ENCODE data around the gene TAS2R14.

The TAS2R14 gene, protein sequence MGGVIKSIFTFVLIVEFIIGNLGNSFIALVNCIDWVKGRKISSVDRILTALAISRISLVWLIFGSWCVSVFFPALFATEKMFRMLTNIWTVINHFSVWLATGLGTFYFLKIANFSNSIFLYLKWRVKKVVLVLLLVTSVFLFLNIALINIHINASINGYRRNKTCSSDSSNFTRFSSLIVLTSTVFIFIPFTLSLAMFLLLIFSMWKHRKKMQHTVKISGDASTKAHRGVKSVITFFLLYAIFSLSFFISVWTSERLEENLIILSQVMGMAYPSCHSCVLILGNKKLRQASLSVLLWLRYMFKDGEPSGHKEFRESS

DNA sequence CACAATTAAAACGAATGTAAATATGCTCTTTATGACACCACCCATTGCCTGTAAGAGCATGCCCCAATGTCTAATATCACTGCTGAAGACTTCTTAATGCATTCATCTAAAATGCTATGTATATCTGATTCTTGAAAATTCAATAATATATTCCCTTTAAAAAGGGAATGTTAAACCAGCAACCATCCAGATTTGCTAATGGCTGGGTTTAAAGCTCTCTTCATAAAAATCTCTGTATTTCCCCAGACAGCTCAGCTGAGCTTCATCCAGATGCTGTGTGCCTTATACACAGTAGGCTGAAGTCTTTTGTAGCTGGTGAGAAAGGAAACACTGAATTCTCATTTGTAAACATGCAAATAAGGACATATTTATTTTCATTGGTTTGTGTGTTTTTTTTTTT is at the start of gene TAS2R14:
Gene TAS2R14, minus strand, starts transcription at position 101 of the 400 bp plus-strand sequence. Its CDS starts 56 bp downstream, at position 45.
- no peak for DNase-seq

DNA sequence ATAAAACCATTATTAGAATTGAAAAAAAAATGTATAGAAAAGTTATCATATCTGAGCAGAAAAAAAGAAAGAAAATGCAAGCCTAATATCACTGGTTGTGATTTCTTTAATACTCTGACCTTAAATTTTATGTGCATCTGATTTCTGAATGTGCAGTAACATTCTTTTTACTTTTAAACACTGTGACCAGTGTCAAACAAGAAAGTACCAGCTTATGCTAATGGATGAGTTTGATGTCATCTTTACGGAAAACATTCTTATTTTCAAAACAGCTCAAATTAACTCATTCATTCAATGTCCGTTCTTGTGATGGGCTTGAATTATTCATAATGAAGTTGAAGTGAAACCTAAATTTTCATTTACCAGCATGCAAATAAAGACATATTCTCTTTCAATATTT is 47.7 kb upstream of the TAS2R14 start, which contains the start of gene TAS2R50:
Gene TAS2R50, minus strand, starts transcription at position 101 of the 400 bp plus-strand sequence. Its CDS starts 52 bp downstream, at position 49.
- DNase-seq, result no peak

DNA sequence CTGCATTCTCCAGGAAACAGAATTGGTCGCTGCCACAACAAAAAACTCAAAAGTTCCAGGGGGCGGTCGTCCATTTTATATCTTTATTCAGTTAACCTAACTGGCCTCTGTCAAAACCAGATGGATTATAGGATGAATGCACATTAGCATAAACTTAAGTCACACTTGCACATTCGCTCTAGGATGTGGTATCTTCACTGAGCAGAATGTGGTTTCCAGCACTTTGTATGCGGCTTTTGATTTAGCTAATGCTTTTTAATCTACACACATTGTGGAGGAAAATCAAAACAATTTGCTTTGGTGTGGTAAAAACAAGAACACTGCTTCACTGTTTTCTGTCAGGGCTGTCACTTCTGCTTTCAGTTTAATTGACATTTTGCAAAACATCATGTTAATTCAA is 43.2 kb upstream of the TAS2R14 start:
- DNase-seq, result no peak

DNA sequence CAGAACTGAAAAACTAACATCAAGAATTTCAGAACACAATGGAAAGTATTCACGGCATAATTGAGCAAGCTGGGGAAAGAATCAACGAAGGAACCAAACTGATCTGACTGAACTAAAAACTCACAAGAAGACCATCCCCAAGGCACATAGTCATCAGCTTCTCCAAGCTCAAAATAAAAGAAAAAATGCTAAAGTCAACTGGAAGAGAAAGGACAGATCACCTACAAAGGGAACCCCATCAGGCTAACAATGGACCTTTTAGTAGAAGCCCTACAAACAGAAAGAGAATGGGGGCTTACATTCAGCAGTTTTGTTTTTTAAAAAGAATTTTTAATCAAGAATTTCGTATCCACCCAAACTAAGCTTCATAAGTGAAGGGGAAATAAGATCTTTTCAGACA is 35.9 kb upstream of the TAS2R14 start:
- DNase-seq, result no peak

DNA sequence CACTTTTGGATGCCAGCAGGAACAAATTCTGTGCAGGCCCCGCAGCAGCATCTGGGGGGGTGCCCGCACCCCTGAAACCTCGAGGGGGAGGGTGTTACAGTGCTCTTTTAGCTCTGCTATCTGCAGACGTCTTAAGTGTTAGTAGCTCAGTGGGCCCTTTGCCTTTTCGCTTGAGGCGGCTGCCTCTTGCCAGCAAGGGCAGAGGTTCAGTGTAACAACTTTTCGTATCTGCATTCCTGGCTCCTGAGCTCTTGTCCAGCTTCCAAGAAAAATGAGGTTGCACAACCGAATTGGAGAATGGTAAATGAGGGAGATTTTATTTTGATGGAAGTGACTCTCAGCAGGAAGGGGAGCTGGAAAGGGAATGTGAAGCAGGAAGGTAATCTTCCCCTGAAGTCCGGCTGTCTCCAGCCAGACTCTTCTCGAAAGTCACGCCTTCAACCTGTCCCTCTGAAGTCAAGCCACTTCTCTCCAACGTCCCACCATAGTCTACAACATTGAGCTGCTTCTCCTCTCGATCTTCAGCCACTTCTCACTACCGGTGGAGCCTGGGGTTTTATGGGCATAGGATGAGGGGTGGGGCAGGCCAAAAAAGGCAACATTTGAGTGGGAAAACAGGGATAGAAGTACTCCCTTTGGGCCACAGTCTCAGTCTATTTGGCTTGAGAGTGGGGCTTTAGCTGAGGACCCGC is 29.8 kb upstream of the TAS2R14 start:
- DNase-seq, result no peak

DNA sequence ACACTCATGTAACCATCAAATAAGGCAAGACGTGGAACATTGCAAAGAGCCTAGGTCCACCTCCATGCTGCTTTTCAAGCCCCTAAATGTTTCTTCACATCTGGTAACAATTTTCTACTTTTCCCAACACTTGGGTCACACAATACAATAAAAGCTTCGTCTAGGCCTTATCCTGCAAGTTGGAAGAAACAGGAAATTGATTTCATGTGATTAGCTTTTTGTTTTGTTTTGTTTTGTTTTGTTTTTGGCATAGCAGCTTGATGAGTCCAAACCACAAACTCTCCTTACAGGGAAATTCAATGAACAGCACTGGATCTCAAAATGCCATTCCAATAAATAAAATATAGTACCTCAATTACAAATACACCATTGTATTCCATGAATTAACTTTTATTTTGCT is 28.3 kb upstream of the TAS2R14 start:
- no peak for DNase-seq

DNA sequence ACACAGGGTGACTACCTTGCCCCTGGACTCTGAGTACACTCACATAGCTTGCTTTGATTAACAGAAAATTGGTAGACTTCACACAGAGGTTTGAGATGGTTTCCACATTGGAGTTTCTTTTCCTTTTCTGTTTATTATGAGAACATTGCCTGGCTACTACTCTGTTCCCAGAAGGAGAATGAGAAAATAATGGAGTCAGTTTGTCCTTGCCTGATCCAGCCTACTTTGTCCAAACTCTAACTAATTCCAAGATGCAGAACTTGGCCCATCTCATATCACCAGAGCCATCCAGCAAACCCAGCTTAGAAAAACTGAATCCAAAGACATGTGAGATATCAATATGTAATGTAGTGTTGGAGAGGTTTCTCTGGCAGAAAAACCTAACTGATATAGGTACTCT is 27.3 kb upstream of the TAS2R14 start:
- DNase-seq, result no peak

DNA sequence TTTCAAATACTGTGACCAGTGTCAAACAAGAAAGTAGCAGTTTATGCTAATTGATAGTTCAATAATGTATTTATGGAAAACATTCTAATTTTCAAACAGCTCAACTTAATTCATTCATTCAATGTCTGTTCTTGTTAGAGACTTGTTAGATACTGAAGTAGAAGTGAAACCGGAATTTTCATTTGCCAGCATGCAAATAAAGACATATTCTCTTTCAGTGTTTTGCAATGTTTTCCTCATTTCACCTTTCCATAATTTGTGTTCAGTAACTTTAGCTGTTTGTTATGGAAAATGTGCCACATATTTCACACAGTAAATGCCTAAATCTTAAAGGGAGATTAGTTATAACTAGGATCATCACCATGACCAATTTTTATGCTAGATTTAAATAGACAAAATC is 26.4 kb upstream of the TAS2R14 start:
- no peak for DNase-seq

DNA sequence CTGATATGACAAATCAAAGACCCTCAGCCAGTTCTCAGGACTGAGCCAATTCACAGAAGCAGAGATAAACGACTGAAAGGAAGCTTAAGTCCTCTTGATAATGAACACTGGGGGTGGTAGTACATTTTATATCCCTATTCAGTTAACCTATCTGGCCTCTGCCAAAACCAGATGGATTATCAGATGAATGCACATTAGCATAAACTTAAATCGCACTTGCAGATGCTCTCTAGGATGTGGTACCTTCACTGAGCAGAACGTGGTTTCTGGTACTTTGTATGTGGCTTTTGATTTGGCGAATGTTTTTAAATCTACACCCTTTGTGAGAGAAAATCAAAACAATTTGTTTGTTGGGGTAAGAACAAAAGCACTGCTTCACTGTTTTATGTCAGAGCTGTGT is 21.1 kb upstream of the TAS2R14 start:
- no peak for DNase-seq

DNA sequence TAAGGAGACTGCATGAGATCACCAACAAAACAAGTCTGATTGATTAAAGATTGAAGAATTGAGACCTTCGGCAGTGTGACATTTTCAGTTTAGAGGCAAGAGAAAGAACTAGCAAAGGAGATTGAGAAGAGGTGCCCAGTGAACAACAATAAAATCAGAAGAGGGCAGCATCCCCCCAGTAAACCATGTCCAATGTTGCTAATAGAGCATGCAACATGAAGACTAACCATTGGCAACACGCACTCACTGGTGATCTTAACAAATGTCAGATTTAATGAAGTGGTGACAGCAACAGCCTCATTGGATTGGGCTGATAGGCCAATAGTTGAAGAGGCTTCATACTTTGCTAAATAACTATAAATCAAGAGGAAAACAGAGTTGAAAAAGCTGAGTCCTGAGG is 20.7 kb upstream of the TAS2R14 start:
- DNase-seq, result no peak

DNA sequence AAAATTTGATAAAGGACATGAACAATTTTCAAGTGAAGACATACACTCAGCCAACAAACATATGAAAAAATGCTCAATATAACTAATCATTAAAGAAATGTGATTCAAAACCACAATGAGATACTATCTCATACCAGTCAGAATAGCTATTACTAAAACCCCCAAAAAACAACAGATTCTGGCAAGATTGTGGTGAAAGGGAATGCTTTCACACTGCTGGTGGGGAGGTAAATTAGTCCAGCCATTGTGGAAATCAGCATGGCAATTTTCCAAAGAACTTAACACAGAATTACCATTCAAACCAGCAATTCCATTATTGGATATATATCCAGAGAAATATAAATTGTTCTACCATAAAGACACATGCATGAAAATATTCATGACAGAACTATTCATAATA is 18.7 kb upstream of the TAS2R14 start:
- no peak for DNase-seq

DNA sequence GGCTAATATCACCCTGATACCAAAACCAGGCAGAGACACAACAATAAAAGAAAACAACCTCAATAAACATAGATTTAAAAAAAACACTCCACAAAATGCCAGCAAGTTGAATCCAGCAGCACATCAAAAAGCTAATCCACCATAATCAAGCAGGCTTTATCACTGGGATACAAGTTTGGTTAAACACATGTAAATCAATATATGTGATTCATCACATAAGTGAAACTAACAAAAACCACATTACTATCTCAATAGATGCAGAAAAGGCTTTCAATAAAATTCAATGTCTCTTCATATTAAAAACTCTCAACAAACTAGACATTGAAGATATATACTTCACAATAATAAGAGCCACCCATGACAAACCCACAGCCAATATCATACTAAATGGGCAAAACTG is 17.0 kb upstream of the TAS2R14 start:
- no peak for DNase-seq

DNA sequence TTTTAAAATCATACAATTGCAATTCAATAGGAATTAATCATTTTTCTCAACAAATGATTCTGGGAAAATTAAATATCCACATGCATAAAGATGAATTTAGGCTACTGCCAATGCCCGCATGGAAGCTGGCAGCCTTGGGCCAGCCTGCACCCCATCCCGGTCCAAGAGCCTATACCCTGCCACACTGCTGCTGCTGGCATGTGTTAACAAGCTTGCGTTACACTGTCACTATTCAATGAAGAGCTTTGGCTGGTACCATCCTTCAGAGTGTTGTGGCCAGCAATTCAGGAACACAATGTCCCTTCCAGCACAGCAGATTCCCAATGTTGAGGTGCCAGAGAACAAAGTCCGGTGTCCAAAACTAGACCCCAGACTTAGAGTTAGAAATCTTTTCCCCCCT is 13.6 kb upstream of the TAS2R14 start:
- no peak for DNase-seq

DNA sequence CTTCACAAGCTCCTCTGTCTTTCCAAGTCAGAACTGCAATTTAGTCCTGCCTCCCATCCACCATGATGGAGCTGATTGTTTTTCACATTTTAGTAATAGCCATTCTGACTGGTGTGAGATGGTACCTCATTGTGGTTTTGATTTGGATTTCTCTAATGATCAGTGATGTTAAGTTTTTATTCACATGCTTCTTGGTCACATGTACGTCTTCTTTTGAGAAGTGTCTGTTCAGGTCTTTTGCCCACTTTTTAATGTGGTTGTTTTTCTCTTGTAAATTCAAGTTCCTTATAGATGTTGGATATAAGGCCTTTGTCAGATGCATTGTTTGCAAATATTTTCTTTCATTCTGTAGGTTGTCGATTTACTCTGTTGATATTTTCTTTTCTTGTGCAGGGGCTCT is 4.1 kb upstream of the TAS2R14 start:
- no peak for DNase-seq

DNA sequence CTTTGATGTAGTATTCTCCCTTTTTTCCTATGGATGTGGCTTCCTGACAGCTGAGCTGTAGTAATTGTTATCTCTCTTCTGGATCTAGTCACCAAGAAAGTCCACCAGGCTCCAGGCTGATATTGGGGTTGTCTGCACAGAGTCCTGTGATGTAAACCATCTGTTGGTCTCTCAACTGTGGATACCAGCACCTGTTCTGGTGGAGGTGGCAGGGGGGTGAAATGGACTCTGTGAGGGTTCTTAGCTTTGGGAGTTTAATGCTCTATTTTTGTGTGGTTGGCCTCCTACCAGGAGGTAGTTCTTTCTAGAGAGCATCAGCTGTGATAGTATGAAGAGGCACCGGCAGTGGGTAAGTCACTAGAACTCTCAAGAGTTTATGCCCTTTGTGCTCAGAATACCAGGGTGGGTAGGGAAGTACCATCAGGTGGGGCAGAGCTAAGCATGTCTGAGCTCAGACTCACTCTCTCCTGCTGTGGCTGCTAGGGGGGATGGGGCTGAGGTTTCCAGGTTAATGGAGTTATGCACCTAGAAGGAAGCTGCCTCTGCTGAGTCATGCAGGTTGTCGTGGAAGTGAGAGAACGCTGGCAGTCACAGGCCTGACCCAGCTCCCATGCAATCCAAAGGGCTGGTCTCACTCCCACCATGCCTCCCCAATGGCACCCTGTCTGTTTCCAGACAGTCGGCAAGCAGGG is 3.0 kb upstream of the TAS2R14 start:
- DNase-seq, result no peak

DNA sequence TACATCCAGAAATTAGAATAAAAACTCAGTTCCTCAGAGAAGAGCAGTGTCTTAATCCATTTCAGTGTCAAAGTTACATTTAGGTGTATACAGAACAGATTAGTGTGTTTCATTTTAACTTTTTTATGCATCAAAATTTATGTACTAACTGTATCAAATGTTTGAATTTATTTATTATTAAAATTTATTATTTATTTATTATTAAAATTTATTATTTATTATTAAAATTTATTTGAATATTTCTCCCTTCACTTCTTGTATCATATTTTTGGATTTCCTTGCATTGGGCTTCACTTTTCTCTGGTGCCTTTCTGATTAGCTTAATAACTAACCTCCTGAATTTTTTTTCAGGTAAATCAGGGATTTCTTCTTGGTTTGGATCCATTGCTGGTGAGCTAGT is 2.3 kb upstream of the TAS2R14 start:
- no peak for DNase-seq

DNA sequence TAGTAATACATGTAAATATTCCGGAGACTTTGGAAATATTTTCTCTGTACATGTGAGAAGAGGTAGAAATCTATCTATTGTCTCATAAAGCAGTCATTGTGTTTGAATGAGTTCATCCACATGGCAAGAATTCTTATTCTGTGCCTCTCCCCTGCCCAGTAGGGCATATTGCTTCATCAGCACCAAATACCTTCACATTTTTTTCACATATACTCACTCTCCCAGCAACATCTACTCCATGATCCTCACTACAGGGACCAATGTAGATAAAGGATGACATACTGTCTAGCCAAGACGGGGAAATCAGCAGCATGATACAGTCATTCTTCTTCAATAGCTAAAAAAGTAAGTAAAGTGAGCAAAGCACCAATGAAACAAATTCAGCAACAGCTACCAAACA is 1.3 kb upstream of the TAS2R14 start:
- DNase-seq, result no peak

DNA sequence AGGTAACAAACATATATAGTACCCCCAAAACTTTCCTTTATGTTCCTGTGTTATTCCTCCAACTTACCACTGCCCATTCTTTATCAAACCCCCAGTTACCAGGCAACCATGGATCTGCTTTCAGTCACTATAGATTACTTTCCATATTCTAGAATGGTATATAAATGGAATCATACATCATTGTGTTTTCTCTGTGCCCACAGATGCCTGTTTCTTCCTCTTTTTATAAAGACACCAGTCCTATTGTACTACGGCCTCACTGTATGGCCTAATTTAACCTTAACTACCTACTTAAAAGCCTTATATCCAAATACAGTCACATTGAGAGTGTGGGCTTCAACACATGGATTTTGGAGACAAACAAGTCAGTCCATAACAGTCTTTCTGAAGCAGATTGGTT is 2.6 kb downstream of the TAS2R14 start:
- DNase-seq, result peak; percentile 16

DNA sequence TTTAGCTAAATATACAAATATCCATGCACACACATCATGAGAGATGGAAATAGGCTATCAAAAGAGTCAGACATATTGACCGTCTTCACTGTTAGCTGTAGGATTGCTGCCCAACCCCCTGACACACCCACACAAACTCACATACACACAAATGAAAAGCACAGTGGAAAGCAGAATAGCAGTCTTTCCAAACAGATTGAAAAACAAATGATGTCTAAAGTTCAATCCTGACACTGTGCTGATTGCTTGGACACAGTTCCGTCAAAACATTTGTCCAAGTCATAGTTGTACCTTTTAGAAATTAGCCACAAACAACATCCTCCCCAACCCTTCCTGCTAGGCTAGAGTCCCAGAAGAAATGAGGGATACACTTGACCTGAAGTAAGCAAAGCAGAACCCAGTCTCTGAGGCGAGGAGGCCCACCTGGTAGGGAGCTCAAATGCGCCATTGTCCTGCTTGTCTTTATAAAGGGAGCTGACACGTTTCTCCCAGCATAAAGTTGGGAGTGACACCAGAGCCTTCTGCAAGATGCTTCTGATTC is 10.2 kb downstream of the TAS2R14 start, which contains the start of gene PRH2:
Gene PRH2, plus strand, starts transcription at position 491 of the 541 bp plus-strand sequence. Its CDS starts 38 bp downstream, at position 529.
- DNase-seq, result no peak

DNA sequence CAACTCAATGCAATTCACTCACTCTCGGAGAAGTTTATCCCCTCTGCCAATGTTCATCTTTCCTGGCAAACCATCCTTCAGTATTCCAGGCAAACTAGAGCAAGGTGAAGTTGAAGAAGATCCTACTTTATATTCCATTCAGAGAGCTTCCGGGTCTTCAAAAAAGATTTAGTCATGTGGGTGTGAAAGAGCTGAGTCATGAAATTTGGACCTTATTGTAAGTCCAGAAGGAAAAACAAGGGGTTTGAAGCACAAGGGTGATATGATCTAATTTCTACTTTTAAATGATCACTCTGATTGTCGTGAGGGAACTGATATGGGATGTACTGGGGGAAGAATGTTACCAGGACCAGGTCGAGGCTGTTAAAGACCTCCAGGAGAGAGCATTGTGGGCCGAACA is 12.8 kb downstream of the TAS2R14 start:
- no peak for DNase-seq

DNA sequence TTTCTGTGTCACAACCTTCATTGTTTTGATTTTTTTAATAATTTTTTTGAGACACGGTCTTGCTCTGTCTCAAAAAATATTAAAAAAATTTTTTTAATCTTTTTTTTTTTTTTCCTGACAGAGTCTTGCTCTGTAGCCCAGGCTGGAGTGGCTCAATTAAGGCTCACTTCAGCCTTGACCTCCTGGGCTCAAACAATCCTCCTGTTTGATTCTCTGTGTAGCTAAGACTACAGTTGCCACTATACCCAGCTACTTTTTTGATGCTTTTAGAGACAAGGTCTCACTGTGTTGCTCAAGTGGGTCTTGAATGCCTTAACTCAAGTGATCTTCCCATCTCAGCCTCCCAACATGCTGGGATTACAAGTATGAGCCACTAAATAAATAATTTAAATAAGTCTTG is 19.3 kb downstream of the TAS2R14 start:
- no peak for DNase-seq

DNA sequence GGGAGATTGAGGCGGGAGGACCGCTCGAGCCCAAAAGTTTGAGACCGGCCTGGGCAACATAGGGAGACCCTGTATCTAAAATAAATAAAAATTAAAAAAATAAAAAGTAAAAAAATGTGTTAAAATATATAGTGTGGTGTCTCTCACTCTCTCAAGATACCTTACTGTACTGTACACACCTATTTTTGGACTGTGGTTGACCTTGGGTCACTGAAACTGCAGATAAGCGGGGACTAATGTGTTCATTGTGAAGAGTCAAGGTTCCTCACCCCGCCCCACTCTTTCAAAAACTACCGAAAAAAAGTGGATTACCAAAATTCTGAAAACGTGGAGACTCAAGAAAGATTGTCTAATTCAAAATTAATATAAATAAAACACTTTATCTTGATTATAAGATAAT is 28.7 kb downstream of the TAS2R14 start:
- no peak for DNase-seq

DNA sequence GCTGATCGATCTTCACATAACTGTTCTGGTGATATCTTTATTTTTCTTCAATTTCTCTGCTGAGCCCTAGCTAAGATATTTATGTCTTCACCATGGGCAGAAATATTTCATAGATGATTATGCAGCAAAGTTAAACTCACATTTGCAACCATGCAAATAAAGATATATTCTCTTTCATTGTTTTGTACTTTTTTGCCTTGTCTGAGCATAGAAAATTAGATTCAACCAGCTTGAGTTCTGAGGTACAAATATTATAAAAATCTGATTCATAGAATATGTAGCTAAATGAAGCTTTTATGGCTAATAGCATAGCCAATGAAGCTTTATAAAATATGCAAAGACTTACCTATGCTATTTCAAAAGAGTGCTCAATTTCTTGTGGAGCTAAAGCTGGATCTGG is 29.6 kb downstream of the TAS2R14 start, which contains the start of gene TAS2R13:
Gene TAS2R13, minus strand, starts transcription at position 101 of the 400 bp plus-strand sequence. CDS start 264 bp downstream, outside the sequence.
- no peak for DNase-seq

All from inflammatory macrophage treated with lipopolysaccharide for 4 hours (primary cell).